Keratinocyte (primary cell): ENCODE data around the gene CDH15. TPM values are rescaled to one million over a fixed set of nuclear protein-coding genes. Genes with fewer than 3 reads are reported as not detected.

Experiments
- DNase-seq: peaks from one replicate; pipeline ENCODE4 v3.0.0-alpha.2; 2011; ENCODE audit warnings: low read depth, missing footprints, low spot score
- FAIRE-seq: peaks from 2 replicates; lab custom pipeline; 2011; peaks lifted over from hg19 to GRCh38; lab: Jason Lieb, UNC
- H2AFZ ChIP-seq: 2 replicates; pipeline ENCODE4 v1.6.0; 2012; ENCODE audit warnings: low read length, control low read depth, inconsistent platforms; ENCODE audit not compliant: control insufficient read depth
- H3K27ac ChIP-seq: 2 replicates; pipeline ENCODE4 v1.5.1; 2011; ENCODE audit warnings: low read length; ENCODE audit not compliant: control insufficient read depth, insufficient read depth
- H3K27me3 ChIP-seq: 3 replicates; pipeline ENCODE4 v1.6.0; 2011; ENCODE audit warnings: low read length; ENCODE audit not compliant: control insufficient read depth, insufficient read depth; ENCODE audit errors: extremely low read depth
- H3K36me3 ChIP-seq, 2 experiments: 2 replicates in 1 of 2; 3 replicates in 1 of 2; pipeline ENCODE4 v1.5.1; 2011; ENCODE audit warnings: low read length in 2 of 2, mild to moderate bottlenecking in 1 of 2; ENCODE audit not compliant: control insufficient read depth in 2 of 2, insufficient read depth in 2 of 2; ENCODE audit errors: extremely low read depth in 1 of 2
- H3K4me1 ChIP-seq: 3 replicates; pipeline ENCODE4 v1.5.1; 2011; ENCODE audit warnings: low read length; ENCODE audit not compliant: control insufficient read depth, insufficient read depth; ENCODE audit errors: extremely low read depth
- H3K4me2 ChIP-seq: 3 replicates; pipeline ENCODE4 v1.6.0; 2011; ENCODE audit warnings: low read depth, low read length; ENCODE audit not compliant: control insufficient read depth, insufficient read depth; ENCODE audit errors: extremely low read depth
- H3K4me3 ChIP-seq, 3 experiments: fragments of 200-600 bp in 1 of 3; sonication (generic) in 1 of 3; 2 replicates in 2 of 3; 3 replicates in 1 of 3; pipeline ENCODE4 v1.5.1; 2011 to 2016; ENCODE audit warnings: low read length in 3 of 3, mild to moderate bottlenecking in 3 of 3, control low read depth in 2 of 3, inconsistent platforms in 1 of 3, low read depth in 1 of 3, mixed read lengths in 1 of 3, mixed run types in 1 of 3, moderate library complexity in 1 of 3; ENCODE audit not compliant: control insufficient read depth in 2 of 3, insufficient read depth in 2 of 3; ENCODE audit errors: extremely low read depth in 1 of 3
- H3K79me2 ChIP-seq: 2 replicates; pipeline ENCODE4 v1.6.0; 2012; ENCODE audit warnings: low read length; ENCODE audit not compliant: control insufficient read depth, insufficient read depth
- H3K9ac ChIP-seq: 3 replicates; pipeline ENCODE4 v1.6.0; 2011; ENCODE audit warnings: low read length; ENCODE audit not compliant: control insufficient read depth, insufficient read depth; ENCODE audit errors: extremely low read depth
- H3K9me1 ChIP-seq: 3 replicates; pipeline ENCODE4 v1.6.0; 2011; ENCODE audit warnings: low read length; ENCODE audit not compliant: control insufficient read depth, insufficient read depth; ENCODE audit errors: extremely low read depth
- H3K9me3 ChIP-seq: 2 replicates; pipeline ENCODE4 v1.5.1; 2012; ENCODE audit warnings: low read depth, low read length; ENCODE audit not compliant: control insufficient read depth
- H4K20me1 ChIP-seq: 3 replicates; pipeline ENCODE4 v1.6.0; 2011; ENCODE audit warnings: low read length; ENCODE audit not compliant: control insufficient read depth, insufficient read depth; ENCODE audit errors: extremely low read depth
- EZH2 ChIP-seq: IDR thresholded peaks from one replicate; pipeline ENCODE4 v1.6.1; 2012; ENCODE audit warnings: inconsistent platforms, mild to moderate bottlenecking, low read length, moderate library complexity
- dilution Hi-C: fragments of 300-500 bp; cut with MboI; formaldehyde crosslinking; loops from one replicate; pipeline ENCODE4 v1.7.0; 2020; ENCODE audit warnings: low sequenced_read_pairs; ENCODE audit not compliant: extremely low pct_ligation_motif_present
- polyA plus RNA-seq, 5 experiments: library from polyadenylated mRNA; depleted of rRNA in 3 of 5; stranded (reverse) in 3 of 5; stranded (forward) in 1 of 5; unstranded in 1 of 5; fragments of >200 nt; gene quantifications; 1 replicate in 1 of 5; 2 replicates in 3 of 5; 3 replicates in 1 of 5; pipeline versions ENCODE4 v1.2.1 to v1.2.3, GENCODE V29; 2011 to 2012; ENCODE audit warnings: missing spikeins in 2 of 5, low read depth in 1 of 5, low replicate concordance in 1 of 5
- TF ChIP-seq, protein P1 (sequence below), 3 experiments: IDR thresholded peaks in 1 of 3; conservative IDR thresholded peaks in 1 of 3; optimal IDR thresholded peaks in 1 of 3; 2 replicates in 2 of 3; 3 replicates in 1 of 3; pipeline versions ENCODE3 to v1.5.1; 2011; ENCODE audit warnings: low read length in 3 of 3, mild to moderate bottlenecking in 3 of 3, moderate library complexity in 2 of 3, control low read depth in 1 of 3, inconsistent platforms in 1 of 3; ENCODE audit not compliant: insufficient read depth in 2 of 3; ENCODE audit errors: extremely low read depth in 1 of 3

Gene CDH15
- polyA plus RNA-seq, 1 donor (not counting 4 experiments of a cell fraction or from before 2014, with no cell fraction given), result not detected

DNA sequence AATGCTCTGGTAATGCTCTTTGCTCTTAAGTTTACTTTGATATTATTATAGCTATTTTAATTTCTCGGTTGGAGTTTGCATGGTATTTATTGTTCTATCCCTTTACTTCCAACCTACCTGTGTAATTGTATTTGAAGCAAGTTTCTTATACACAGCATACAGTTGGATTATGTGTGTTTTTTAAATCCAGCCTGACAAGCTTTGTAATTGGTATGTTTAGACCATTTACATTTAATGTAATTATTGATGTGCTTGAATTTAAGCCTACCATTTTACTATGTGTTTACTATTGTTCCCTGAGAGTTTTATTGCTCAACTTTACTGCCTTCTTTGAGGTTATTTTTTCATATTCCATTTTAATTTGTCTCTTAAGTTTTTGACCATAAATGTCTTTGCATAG lies 42.2 kb upstream of the CDH15 start:
- no peaks in the 10 kb centered on the region for H3K9me3 ChIP-seq
- H3K9me1 ChIP-seq, result no peaks in the 10 kb centered on the region
- H3K4me1 ChIP-seq, result no peaks in the 10 kb centered on the region
- no peaks in the 10 kb centered on the region for H3K79me2 ChIP-seq
- no peaks in the 10 kb centered on the region for H3K27me3 ChIP-seq
- DNase-seq (no peak), FAIRE-seq (no peak)
- TF ChIP-seq EZH2, result no peak
- TF ChIP-seq, protein P1, sequence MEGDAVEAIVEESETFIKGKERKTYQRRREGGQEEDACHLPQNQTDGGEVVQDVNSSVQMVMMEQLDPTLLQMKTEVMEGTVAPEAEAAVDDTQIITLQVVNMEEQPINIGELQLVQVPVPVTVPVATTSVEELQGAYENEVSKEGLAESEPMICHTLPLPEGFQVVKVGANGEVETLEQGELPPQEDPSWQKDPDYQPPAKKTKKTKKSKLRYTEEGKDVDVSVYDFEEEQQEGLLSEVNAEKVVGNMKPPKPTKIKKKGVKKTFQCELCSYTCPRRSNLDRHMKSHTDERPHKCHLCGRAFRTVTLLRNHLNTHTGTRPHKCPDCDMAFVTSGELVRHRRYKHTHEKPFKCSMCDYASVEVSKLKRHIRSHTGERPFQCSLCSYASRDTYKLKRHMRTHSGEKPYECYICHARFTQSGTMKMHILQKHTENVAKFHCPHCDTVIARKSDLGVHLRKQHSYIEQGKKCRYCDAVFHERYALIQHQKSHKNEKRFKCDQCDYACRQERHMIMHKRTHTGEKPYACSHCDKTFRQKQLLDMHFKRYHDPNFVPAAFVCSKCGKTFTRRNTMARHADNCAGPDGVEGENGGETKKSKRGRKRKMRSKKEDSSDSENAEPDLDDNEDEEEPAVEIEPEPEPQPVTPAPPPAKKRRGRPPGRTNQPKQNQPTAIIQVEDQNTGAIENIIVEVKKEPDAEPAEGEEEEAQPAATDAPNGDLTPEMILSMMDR (optimal IDR thresholded peaks at IDR 0.05 in 1 of 3, IDR thresholded peaks at IDR 0.05 in 1 of 3, conservative IDR thresholded peaks at IDR 0.05 in 1 of 3; ENCODE audit: extremely low read depth in 1 of 3, insufficient read depth in 2 of 3, low read length in 3 of 3), result no peak
- H3K9ac ChIP-seq, result no peak overlapping the region
- dilution Hi-C loops, result no loop called here
- H3K4me2 ChIP-seq, result no peak overlapping the region
- no peaks in the 10 kb centered on the region for H4K20me1 ChIP-seq
- no peak overlapping the region for H3K27ac ChIP-seq
- no peak overlapping the region for H2AFZ ChIP-seq
- no peak overlapping the region for H3K4me3 ChIP-seq
- peaks cover 2 to 3% of the 10 kb centered on the region in 2 experiments for H3K36me3 ChIP-seq

DNA sequence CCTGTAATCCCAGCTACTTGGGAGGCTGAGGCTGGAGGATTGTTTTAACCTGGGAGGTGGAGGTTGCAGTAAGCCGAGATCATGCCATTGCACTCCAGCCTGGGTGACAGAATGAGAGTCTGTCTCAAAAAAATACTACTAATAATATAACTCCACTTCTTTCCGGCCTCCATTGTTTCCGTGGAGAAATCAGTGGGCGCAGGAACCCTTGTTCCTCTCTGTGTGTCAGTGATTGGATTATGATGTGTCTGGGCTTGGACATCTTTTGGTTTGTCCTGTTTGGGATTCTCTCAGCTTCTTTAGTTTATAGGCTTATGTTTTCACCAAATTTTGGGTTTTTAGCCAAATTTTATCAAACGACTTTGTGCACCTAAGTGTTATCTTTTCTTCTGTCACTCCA lies 41.1 kb upstream of the CDH15 start:
- DNase-seq (no peak), FAIRE-seq (no peak)
- Histone ChIP-seq H3K27me3 (no peaks in the 10 kb centered on the region), H3K79me2 (no peaks in the 10 kb centered on the region), H3K4me1 (no peaks in the 10 kb centered on the region), H2AFZ (no peak overlapping the region), H4K20me1 (no peaks in the 10 kb centered on the region), H3K9me1 (no peaks in the 10 kb centered on the region), H3K4me2 (no peak overlapping the region), H3K4me3 (no peak overlapping the region), H3K27ac (no peak overlapping the region), H3K9ac (no peak overlapping the region), H3K9me3 (no peaks in the 10 kb centered on the region), H3K36me3 (peaks cover 3 to 4% of the 10 kb centered on the region in 2 experiments)
- TF ChIP-seq, protein P1 (optimal IDR thresholded peaks at IDR 0.05 in 1 of 3, IDR thresholded peaks at IDR 0.05 in 1 of 3, conservative IDR thresholded peaks at IDR 0.05 in 1 of 3; ENCODE audit: extremely low read depth in 1 of 3, insufficient read depth in 2 of 3, low read length in 3 of 3), result no peak
- TF ChIP-seq EZH2, result no peak
- dilution Hi-C loops, result no loop called here
